ENCODE data around the gene SP2.

DNA sequence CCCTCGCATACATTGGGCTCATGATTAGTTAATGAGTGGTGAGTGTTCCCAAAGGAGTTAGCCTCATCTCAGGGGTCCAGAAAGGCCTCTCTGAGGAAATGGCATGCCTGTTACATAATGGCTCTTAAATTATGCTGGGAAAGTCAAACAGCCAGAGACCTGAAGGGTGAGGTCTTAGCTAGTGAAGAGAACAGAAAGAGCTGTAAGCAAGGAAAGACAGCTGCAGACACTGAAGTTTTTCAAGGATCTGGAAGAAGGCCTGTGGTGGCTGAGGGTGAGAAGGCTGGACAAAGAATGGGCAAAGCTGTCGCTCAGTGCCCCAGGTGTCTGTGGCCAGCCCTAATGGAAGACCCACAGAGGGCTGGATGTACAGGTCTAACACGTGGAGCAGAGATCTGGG lies 10.4 kb downstream of the SP2 start:
- TF ChIP-seq, protein P1, sequence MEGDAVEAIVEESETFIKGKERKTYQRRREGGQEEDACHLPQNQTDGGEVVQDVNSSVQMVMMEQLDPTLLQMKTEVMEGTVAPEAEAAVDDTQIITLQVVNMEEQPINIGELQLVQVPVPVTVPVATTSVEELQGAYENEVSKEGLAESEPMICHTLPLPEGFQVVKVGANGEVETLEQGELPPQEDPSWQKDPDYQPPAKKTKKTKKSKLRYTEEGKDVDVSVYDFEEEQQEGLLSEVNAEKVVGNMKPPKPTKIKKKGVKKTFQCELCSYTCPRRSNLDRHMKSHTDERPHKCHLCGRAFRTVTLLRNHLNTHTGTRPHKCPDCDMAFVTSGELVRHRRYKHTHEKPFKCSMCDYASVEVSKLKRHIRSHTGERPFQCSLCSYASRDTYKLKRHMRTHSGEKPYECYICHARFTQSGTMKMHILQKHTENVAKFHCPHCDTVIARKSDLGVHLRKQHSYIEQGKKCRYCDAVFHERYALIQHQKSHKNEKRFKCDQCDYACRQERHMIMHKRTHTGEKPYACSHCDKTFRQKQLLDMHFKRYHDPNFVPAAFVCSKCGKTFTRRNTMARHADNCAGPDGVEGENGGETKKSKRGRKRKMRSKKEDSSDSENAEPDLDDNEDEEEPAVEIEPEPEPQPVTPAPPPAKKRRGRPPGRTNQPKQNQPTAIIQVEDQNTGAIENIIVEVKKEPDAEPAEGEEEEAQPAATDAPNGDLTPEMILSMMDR (IDR thresholded peaks at IDR 0.05): no peak
- TF ChIP-seq POLR2A (IDR thresholded peaks at IDR 0.05): no peak
